Liver (tissue), 3 donors: Measurements from ENCODE around the gene ZNF528.

Experiments
- ATF3 ChIP-seq: IDR thresholded peaks from 2 replicates; pipeline ENCODE4 v1.6.1; 2016; ENCODE audit warnings: antibody characterized with exemption
- CTCF ChIP-seq: fragments of 150-350 bp; IDR thresholded peaks from 2 replicates; pipeline ENCODE4 v1.5.1; 2017; ENCODE audit warnings: improper control_type of control experiment, low read depth, low read length; ENCODE audit not compliant: missing input control
- MAX ChIP-seq: IDR thresholded peaks from 2 replicates; pipeline ENCODE4 v1.6.1; 2016; ENCODE audit warnings: antibody characterized with exemption
- REST ChIP-seq: IDR thresholded peaks from 2 replicates; pipeline ENCODE4 v1.6.1; 2016; ENCODE audit warnings: antibody characterized with exemption, mild to moderate bottlenecking
- SP1 ChIP-seq: IDR thresholded peaks from 2 replicates; pipeline ENCODE4 v1.6.1; 2018; ENCODE audit warnings: antibody characterized with exemption, mild to moderate bottlenecking
- TAF1 ChIP-seq: conservative IDR thresholded peaks from 2 replicates; pipeline ENCODE4 v1.6.1; 2016; ENCODE audit warnings: antibody characterized with exemption, mild to moderate bottlenecking
- donor health status: healthy.
- donor health status: healthy.

- TF ChIP-seq CTCF, result no peak
- TF ChIP-seq MAX, result no peak
- no peak for TF ChIP-seq ATF3
- no peak for TF ChIP-seq TAF1
- no peak for TF ChIP-seq SP1
- no peak for TF ChIP-seq REST
Observed at GRCh38 chr19:52366414-52366824, 31.2 kb upstream of the ZNF528 start.
